Mucosa of stomach (tissue), 1 donor: ENCODE data around the gene LMNA.
"Not testable (repeated sequence)": the region's sequence is repeated elsewhere in the genome, so short reads cannot be mapped to it uniquely, and the experiment has no call there.

Experiments
- H3K27me3 ChIP-seq: one replicate; pipeline ENCODE4 v1.7.0; 2013; ENCODE audit warnings: mild to moderate bottlenecking, low read length; ENCODE audit not compliant: control insufficient read depth, insufficient read depth
- H3K36me3 ChIP-seq: one replicate; pipeline ENCODE4 v1.7.0; 2013; ENCODE audit warnings: low read length; ENCODE audit not compliant: control insufficient read depth, insufficient read depth
- H3K4me1 ChIP-seq: one replicate; pipeline ENCODE4 v1.7.0; 2013; ENCODE audit warnings: mild to moderate bottlenecking, low read length; ENCODE audit not compliant: control insufficient read depth, insufficient read depth
- H3K4me3 ChIP-seq: one replicate; pipeline ENCODE4 v1.7.0; 2013; ENCODE audit warnings: low read length
- H3K9ac ChIP-seq: one replicate; pipeline ENCODE4 v1.7.0; 2013; ENCODE audit warnings: mild to moderate bottlenecking, low read length, moderate library complexity
- H3K9me3 ChIP-seq: one replicate; pipeline ENCODE4 v1.7.0; 2013; ENCODE audit warnings: mild to moderate bottlenecking, low read length, moderate library complexity; ENCODE audit not compliant: control insufficient read depth
- donor health status: Pancreatic carcinoma.

LMNA gene

DNA sequence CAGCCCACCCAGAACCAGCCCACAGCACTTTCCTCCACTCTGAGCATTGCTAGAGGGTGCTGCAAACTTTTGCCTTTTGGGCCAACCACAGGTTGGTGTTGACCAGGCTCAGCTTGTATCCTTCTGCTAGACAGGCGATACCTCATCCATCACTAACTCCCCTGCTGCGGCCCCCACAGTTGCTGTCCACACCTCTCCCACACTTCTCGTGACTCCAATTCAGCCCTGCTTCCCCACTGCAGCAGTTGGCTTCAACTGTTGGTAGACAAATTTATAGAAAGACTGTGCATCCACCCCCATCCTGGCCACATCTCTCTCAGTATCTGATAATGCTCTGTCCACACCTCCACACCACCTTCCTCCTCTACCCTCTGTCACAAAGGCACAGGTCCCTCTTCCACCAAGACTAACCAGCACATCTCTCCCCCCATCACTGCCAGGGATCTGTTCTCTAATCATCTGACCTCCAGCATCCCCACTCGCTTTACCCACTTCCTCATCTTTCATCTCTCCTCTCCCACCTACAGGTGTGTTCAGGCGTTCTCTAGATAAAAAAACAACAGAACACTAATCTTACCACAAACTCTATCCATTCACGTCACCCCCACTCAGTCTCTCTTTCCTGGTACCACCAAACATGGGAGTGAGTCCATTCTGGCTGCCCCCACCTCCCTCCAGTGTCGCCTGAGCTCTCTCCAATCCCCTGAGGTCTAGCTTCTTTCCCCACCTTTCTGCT lies 63.6 kb downstream of the LMNA start:
- H3K4me1 ChIP-seq, result no peaks in the 10 kb centered on the region
- H3K9ac ChIP-seq, result no peak overlapping the region
- no peak overlapping the region for H3K4me3 ChIP-seq
- no peaks in the 10 kb centered on the region for H3K27me3 ChIP-seq
- H3K36me3 ChIP-seq, result no peaks in the 10 kb centered on the region
- no peaks in the 10 kb centered on the region for H3K9me3 ChIP-seq

DNA sequence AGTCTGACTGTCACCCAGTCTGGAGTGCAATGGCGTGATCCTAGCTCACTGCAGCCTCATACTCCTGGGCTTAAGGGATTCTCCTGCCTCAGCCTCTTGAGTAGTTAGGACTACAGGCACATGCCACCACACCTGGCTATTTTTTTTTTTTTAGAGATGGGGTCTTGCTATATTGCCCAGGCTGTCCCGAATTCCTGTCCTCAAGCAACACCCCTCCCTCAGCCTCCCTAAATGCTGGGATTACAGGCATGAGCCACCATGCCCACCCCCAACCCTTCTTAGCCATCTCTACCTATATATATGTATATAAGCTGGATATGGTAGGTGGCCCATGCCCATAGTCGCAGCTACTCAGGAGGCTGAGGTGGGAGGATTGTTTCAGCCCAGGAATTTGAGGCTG lies 66.0 kb downstream of the LMNA start:
- H3K9me3 ChIP-seq, result no peaks in the 10 kb centered on the region
- H3K27me3 ChIP-seq, result no peaks in the 10 kb centered on the region
- no peaks in the 10 kb centered on the region for H3K36me3 ChIP-seq
- H3K4me3 ChIP-seq, result no peak overlapping the region
- H3K9ac ChIP-seq, result no peak overlapping the region
- no peaks in the 10 kb centered on the region for H3K4me1 ChIP-seq

DNA sequence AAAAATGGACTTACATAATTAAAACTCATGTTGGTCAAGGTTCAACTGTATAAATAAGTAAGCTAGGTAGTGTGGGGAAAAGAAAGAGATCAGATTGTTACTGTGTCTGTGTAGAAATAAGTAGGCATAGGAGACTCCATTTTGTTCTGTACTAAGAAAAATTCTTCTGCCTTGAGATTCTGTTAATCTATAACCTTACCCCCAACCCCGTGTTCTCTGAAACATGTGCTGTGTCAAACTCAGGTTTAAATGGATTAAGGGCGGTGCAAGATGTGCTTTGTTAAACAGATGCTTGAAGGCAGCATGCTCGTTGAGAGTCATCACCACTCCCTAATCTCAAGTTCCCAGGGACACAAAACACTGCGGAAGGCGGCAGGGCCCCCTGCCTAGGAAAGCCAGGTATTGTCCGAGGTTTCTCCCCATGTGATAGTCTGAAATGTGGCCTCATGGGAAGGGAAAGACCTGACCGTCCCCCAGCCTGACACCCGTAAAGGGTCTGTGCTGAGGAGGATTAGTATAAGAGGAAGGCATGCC lies 66.9 kb downstream of the LMNA start:
- not testable (repeated sequence) for H3K4me1 ChIP-seq, H3K27me3 ChIP-seq, H3K4me3 ChIP-seq, H3K36me3 ChIP-seq, H3K9me3 ChIP-seq, H3K9ac ChIP-seq

DNA sequence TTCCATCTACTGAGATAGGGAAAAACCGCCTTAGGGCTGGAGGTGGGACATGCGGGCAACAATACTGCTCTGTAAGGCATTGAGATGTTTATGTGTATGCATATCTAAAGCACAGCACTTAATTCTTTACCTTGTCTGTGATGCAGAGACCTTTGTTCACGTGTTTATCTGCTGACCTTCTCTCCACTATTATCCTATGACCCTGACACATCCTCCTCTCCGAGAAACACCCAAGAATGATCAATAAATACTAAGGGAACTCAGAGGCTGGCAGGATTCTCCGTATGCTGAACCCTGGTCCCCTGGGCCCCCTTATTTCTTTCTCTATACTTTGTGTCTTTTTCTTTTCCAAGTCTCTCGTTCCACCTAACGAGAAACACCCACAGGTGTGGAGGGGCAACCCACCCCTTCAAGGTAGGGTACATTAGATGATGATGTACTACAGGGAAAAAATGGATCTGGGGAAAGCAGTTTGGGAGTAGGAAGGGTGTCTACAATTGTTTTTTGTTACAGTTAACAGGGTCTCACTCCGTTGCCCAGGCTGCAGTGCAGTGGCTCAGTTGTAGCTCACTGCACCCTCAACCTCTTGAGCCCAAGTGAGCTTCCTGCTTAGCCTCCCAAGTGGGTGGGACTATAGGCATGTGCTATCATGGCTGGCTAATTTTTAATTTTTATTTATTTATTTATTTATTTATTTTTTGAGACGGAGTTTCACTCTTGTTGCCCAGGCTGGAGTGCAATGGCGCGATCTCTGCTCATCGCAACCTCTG lies 67.7 kb downstream of the LMNA start:
- not testable (repeated sequence) for H3K27me3 ChIP-seq, H3K4me1 ChIP-seq, H3K9me3 ChIP-seq, H3K4me3 ChIP-seq, H3K36me3 ChIP-seq, H3K9ac ChIP-seq

DNA sequence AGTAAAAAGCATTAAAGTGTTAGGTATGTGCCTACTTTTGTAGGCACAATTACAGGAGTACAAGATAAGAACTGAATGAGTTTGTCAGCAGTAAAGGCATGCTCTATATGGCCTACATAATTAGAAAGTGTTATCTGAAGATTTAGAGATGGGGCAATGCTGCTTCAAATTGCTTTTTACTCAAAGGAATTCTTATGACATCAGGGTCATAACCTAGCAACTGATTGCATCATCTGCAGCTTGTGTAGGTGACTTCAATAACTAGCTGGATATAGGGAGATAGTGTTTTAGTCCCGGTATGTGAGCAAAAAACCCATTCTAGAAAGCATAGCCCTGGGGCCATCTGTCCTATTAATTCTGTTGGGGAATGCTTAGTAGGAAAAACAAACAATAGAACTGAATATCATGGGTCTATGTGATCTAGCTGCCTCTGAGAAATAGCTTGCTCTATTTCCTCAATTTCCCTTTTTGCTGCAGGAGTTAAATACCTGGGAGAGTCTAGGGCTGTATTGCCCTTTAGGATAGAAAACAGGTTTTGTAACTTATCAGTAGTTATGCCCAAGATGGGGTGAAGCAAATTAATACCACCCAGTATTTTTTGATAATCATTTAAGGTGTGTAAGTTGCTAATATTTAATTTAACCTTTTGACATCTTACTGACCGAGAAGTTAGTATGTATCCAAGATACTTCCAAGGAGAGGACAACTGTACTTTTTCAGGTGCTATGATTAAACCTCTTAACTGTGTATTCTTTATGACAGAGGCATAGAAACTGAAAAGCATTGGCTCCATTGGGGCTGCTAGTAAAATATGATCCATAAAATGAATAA lies 72.1 kb downstream of the LMNA start:
- not testable (repeated sequence) for H3K36me3 ChIP-seq, H3K4me3 ChIP-seq

More for the DNA sequence above, 72.1 kb downstream of the LMNA start:
- H3K9ac ChIP-seq, H3K9me3 ChIP-seq, H3K27me3 ChIP-seq, H3K4me1 ChIP-seq: not testable (repeated sequence)
